ENCODE data around the gene BCAS3.
"Not testable (repeated sequence)": the region's sequence is repeated elsewhere in the genome, so short reads cannot be mapped to it uniquely, and the experiment has no call there.

The BCAS3 gene

GRCh38 chr17:60863892-60864707 lies 186.4 kb downstream of the BCAS3 start:
- DNase-seq (ENCODE audit: insufficient read length, low spot score) (no peak), FAIRE-seq (peak; percentile 89)
- TF ChIP-seq SPI1 (IDR thresholded peaks at IDR 0.05; ENCODE audit: low read depth, low read length) (peak; percentile 85), TAF1 (IDR thresholded peaks at IDR 0.05; ENCODE audit: low read depth, low read length) (no peak)

- FAIRE-seq (no peak), DNase-seq (ENCODE audit: insufficient read length, low spot score) (no peak)
- no peak for TF ChIP-seq POLR2AphosphoS5 (IDR thresholded peaks at IDR 0.05; ENCODE audit: low read depth, low read length)
- no peak for TF ChIP-seq SPI1 (IDR thresholded peaks at IDR 0.05; ENCODE audit: low read depth, low read length)
- no peak for TF ChIP-seq POU2F2 (IDR thresholded peaks at IDR 0.05; ENCODE audit: low read depth, low read length)
- no peak for TF ChIP-seq PAX5 (IDR thresholded peaks at IDR 0.05; ENCODE audit: insufficient read depth, low read length, severe bottlenecking)
- no peak for TF ChIP-seq POLR2A (IDR thresholded peaks at IDR 0.05; ENCODE audit: low read depth, low read length)
These were observed 187.0 kb downstream of the BCAS3 start for GRCh38 chr17:60864708-60865005.

GRCh38 chr17:60874772-60875171 lies 197.1 kb downstream of the BCAS3 start:
- TF ChIP-seq TAF1 (IDR thresholded peaks at IDR 0.05; ENCODE audit: low read depth, low read length): no peak
- no peak for TF ChIP-seq POU2F2 (IDR thresholded peaks at IDR 0.05; ENCODE audit: low read depth, low read length)
- no peak for FAIRE-seq
- DNase-seq (ENCODE audit: insufficient read length, low spot score): no peak

- FAIRE-seq; DNase-seq (ENCODE audit: insufficient read length, low spot score): not testable (repeated sequence)
These were observed 209.3 kb downstream of the BCAS3 start for GRCh38 chr17:60886731-60887613.

- FAIRE-seq (no peak), DNase-seq (ENCODE audit: insufficient read length, low spot score) (no peak)
- TF ChIP-seq POU2F2 (IDR thresholded peaks at IDR 0.05; ENCODE audit: low read depth, low read length): no peak
- no peak for TF ChIP-seq SPI1 (IDR thresholded peaks at IDR 0.05; ENCODE audit: low read depth, low read length)
- no peak for TF ChIP-seq TAF1 (IDR thresholded peaks at IDR 0.05; ENCODE audit: low read depth, low read length)
- no peak for TF ChIP-seq POLR2AphosphoS5 (IDR thresholded peaks at IDR 0.05; ENCODE audit: low read depth, low read length)
- no peak for TF ChIP-seq POLR2A (IDR thresholded peaks at IDR 0.05; ENCODE audit: low read depth, low read length)
- TF ChIP-seq PAX5 (IDR thresholded peaks at IDR 0.05; ENCODE audit: insufficient read depth, low read length, severe bottlenecking): no peak
These were observed 210.0 kb downstream of the BCAS3 start for GRCh38 chr17:60887614-60888028.

GRCh38 chr17:60888812-60889709 lies 211.4 kb downstream of the BCAS3 start:
- no peak for FAIRE-seq
- DNase-seq (ENCODE audit: insufficient read length, low spot score): no peak
- TF ChIP-seq TAF1 (IDR thresholded peaks at IDR 0.05; ENCODE audit: low read depth, low read length) (no peak), POLR2A (IDR thresholded peaks at IDR 0.05; ENCODE audit: low read depth, low read length) (no peak), SPI1 (IDR thresholded peaks at IDR 0.05; ENCODE audit: low read depth, low read length) (no peak), POU2F2 (IDR thresholded peaks at IDR 0.05; ENCODE audit: low read depth, low read length) (no peak), POLR2AphosphoS5 (IDR thresholded peaks at IDR 0.05; ENCODE audit: low read depth, low read length) (no peak), PAX5 (IDR thresholded peaks at IDR 0.05; ENCODE audit: insufficient read depth, low read length, severe bottlenecking) (no peak)

- no peak for DNase-seq (ENCODE audit: insufficient read length, low spot score)
- TF ChIP-seq POLR2AphosphoS5 (IDR thresholded peaks at IDR 0.05; ENCODE audit: low read depth, low read length): no peak
- no peak for TF ChIP-seq PAX5 (IDR thresholded peaks at IDR 0.05; ENCODE audit: insufficient read depth, low read length, severe bottlenecking)
- FAIRE-seq: no peak
These were observed 213.5 kb downstream of the BCAS3 start for GRCh38 chr17:60891149-60891548.

- FAIRE-seq (no peak), DNase-seq (ENCODE audit: insufficient read length, low spot score) (no peak)
- TF ChIP-seq POLR2AphosphoS5 (IDR thresholded peaks at IDR 0.05; ENCODE audit: low read depth, low read length): no peak
- TF ChIP-seq TAF1 (IDR thresholded peaks at IDR 0.05; ENCODE audit: low read depth, low read length): no peak
- no peak for TF ChIP-seq PAX5 (IDR thresholded peaks at IDR 0.05; ENCODE audit: insufficient read depth, low read length, severe bottlenecking)
- TF ChIP-seq POU2F2 (IDR thresholded peaks at IDR 0.05; ENCODE audit: low read depth, low read length): no peak
- no peak for TF ChIP-seq SPI1 (IDR thresholded peaks at IDR 0.05; ENCODE audit: low read depth, low read length)
- TF ChIP-seq POLR2A (IDR thresholded peaks at IDR 0.05; ENCODE audit: low read depth, low read length): no peak
These were observed 215.8 kb downstream of the BCAS3 start for GRCh38 chr17:60893475-60893874.

- TF ChIP-seq POLR2AphosphoS5 (IDR thresholded peaks at IDR 0.05; ENCODE audit: low read depth, low read length): no peak
- TF ChIP-seq PAX5 (IDR thresholded peaks at IDR 0.05; ENCODE audit: insufficient read depth, low read length, severe bottlenecking): no peak
- TF ChIP-seq TAF1 (IDR thresholded peaks at IDR 0.05; ENCODE audit: low read depth, low read length): no peak
- no peak for TF ChIP-seq POU2F2 (IDR thresholded peaks at IDR 0.05; ENCODE audit: low read depth, low read length)
- no peak for TF ChIP-seq POLR2A (IDR thresholded peaks at IDR 0.05; ENCODE audit: low read depth, low read length)
- TF ChIP-seq SPI1 (IDR thresholded peaks at IDR 0.05; ENCODE audit: low read depth, low read length): no peak
- FAIRE-seq (no peak), DNase-seq (ENCODE audit: insufficient read length, low spot score) (no peak)
These were observed 219.3 kb downstream of the BCAS3 start for GRCh38 chr17:60896996-60897395.
